Esophagus muscularis mucosa (tissue), 4 donors: ENCODE data around the gene DOCK11. TPM values are rescaled to one million over a fixed set of nuclear protein-coding genes. Genes with fewer than 3 reads are reported as not detected.
A peak's percentile ranks its signal among the peaks of the same experiment; 100 is the strongest.

ENCODE experiments used
- DNase-seq: peaks from one replicate; pipeline ENCODE4 v3.0.0-alpha.2; 2017; ENCODE audit errors: extremely low spot score
- H3K27ac ChIP-seq, 4 donors: fragments of 200-600 bp; sonication (generic); replicated peaks in 1 of 4; 1 replicate in 3 of 4; 2 replicates in 1 of 4; pipeline ENCODE4 v1.5.1; 2016 to 2019; ENCODE audit warnings: mild to moderate bottlenecking in 1 of 4
- H3K27me3 ChIP-seq, 4 donors: fragments of 200-600 bp; sonication (generic); one replicate each; pipeline versions ENCODE4 v1.5.1 to v1.6.0; 2016 to 2019
- H3K36me3 ChIP-seq, 4 donors: fragments of 200-600 bp; sonication (generic); one replicate each; pipeline ENCODE4 v1.5.1; 2016 to 2019
- H3K4me1 ChIP-seq, 4 donors: fragments of 200-600 bp; sonication (generic); one replicate each; pipeline ENCODE4 v1.5.1; 2016 to 2019
- H3K4me3 ChIP-seq, 4 donors: fragments of 200-600 bp; sonication (generic); 1 replicate in 2 of 4; 2 replicates in 2 of 4; pipeline ENCODE4 v1.5.1; 2016 to 2019; ENCODE audit warnings: mild to moderate bottlenecking in 4 of 4, moderate library complexity in 1 of 4
- H3K9me3 ChIP-seq, 4 donors: fragments of 200-600 bp; sonication (generic); 1 replicate in 3 of 4; 2 replicates in 1 of 4; pipeline ENCODE4 v1.5.1; 2016 to 2019
- EP300 ChIP-seq: sonication (generic); formaldehyde crosslinking; IDR thresholded peaks from one replicate; pipeline ENCODE4 v1.6.1; 2017; ENCODE audit warnings: antibody characterized with exemption
- POLR2A ChIP-seq: fragments of 450-650 bp; IDR thresholded peaks from one replicate; pipeline ENCODE4 v1.6.1; 2017; ENCODE audit warnings: antibody characterized with exemption, moderate library complexity, mild to moderate bottlenecking, low read depth
- POLR2AphosphoS5 ChIP-seq, 2 donors: sonication (generic); formaldehyde crosslinking; IDR thresholded peaks; one replicate each; pipeline ENCODE4 v1.6.1; 2017; ENCODE audit warnings: antibody characterized with exemption in 2 of 2
- WGBS: methylation state at CpG from one replicate; pipeline ENCODE4 v1.1.5; 2018; 5-methylcytosine and 5-hydroxymethylcytosine counted together
- intact Hi-C: fragments of 100-400 bp; cut with DNase I; formaldehyde crosslinking; loops from one replicate; pipeline ENCODE4 v1.15.1; 2023
- total RNA-seq, 4 donors: library from RNA; depleted of rRNA; stranded (reverse); fragments of >200 nt; gene quantifications; one replicate each; pipeline versions ENCODE4 v1.1.0 to v1.2.1, GENCODE V29; 2016
- TF ChIP-seq, protein P1 (sequence below), 3 experiments: fragments of 200-600 bp in 2 of 3; fragments of 450-650 bp in 1 of 3; sonication (generic) in 2 of 3; IDR thresholded peaks; one replicate each; pipeline ENCODE4 v1.5.1; 2017 to 2019; ENCODE audit warnings: antibody characterized with exemption in 3 of 3, mild to moderate bottlenecking in 2 of 3, moderate library complexity in 1 of 3

The DOCK11 gene
- total RNA-seq, 4 donors from 2014 or later: 62.0 to 103 (median 64.7) TPM

- 79% methylated on average over 3 of the region's 3 CpGs for WGBS
- intact Hi-C loops: no loop called here
- TF ChIP-seq POLR2A: no peak
- Histone ChIP-seq H3K4me1 (peaks cover 0 to 28% (median 11%) of the 10 kb centered on the region in 4 donors), H3K36me3 (peaks cover 0 to 20% (median 5%) of the 10 kb centered on the region in 4 donors), H3K9me3 (no peaks in the 10 kb centered on the region), H3K27me3 (no peaks in the 10 kb centered on the region), H3K4me3 (no peak overlapping the region), H3K27ac (no peak overlapping the region)
- DNase-seq: no peak
Observed at GRCh38 chrX:118623062-118623461, 127.4 kb downstream of the DOCK11 start.

DNA sequence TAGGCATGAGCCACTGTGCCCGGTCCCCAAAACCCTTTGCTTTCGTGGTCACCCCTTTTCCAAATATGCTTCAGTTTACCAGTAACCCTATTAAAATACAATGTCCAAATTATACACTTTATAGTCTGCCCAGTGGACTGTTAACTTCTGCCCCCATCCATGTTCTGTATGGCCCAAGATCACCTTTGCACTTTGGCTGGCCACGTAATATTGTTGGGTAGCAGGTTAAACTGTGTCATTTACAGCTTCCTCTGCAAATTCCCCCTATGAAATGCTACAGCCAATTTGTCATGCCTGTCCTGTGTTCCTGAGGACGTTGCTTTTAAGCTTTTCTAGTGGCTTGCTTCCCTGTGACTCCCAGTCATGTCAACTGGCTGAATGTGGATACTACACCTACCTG lies 130.7 kb downstream of the DOCK11 start:
- H3K27ac ChIP-seq: no peak overlapping the region
- peaks cover 0 to 12% (median 3%) of the 10 kb centered on the region in 4 donors for H3K4me1 ChIP-seq
- WGBS: 68% methylated on average over 4 of the region's 4 CpGs
- H3K27me3 ChIP-seq: no peaks in the 10 kb centered on the region
- DNase-seq: no peak
- no peak overlapping the region for H3K4me3 ChIP-seq
- TF ChIP-seq POLR2A: no peak
- TF ChIP-seq, protein P1, sequence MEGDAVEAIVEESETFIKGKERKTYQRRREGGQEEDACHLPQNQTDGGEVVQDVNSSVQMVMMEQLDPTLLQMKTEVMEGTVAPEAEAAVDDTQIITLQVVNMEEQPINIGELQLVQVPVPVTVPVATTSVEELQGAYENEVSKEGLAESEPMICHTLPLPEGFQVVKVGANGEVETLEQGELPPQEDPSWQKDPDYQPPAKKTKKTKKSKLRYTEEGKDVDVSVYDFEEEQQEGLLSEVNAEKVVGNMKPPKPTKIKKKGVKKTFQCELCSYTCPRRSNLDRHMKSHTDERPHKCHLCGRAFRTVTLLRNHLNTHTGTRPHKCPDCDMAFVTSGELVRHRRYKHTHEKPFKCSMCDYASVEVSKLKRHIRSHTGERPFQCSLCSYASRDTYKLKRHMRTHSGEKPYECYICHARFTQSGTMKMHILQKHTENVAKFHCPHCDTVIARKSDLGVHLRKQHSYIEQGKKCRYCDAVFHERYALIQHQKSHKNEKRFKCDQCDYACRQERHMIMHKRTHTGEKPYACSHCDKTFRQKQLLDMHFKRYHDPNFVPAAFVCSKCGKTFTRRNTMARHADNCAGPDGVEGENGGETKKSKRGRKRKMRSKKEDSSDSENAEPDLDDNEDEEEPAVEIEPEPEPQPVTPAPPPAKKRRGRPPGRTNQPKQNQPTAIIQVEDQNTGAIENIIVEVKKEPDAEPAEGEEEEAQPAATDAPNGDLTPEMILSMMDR (IDR thresholded peaks at IDR 0.05): no peak
- H3K36me3 ChIP-seq: peaks cover 0 to 21% (median 5%) of the 10 kb centered on the region in 4 donors
- intact Hi-C loops: no loop called here
- no peaks in the 10 kb centered on the region for H3K9me3 ChIP-seq

GRCh38 chrX:118627084-118627758 lies 131.6 kb downstream of the DOCK11 start:
- Histone ChIP-seq H3K36me3 (peaks cover 0 to 29% (median 8%) of the 10 kb centered on the region in 4 donors), H3K9me3 (no peaks in the 10 kb centered on the region), H3K4me1 (peaks cover 0 to 3% (median under 1%) of the 10 kb centered on the region in 4 donors), H3K4me3 (no peak overlapping the region), H3K27me3 (no peaks in the 10 kb centered on the region), H3K27ac (no peak overlapping the region)
- no peak for DNase-seq
- WGBS: 53% methylated on average over 5 of the region's 5 CpGs
- no peak for TF ChIP-seq POLR2AphosphoS5 (IDR thresholded peaks at IDR 0.05)
- no peak for TF ChIP-seq EP300
- no peak for TF ChIP-seq POLR2A
- TF ChIP-seq, protein P1 (IDR thresholded peaks at IDR 0.05): peak in 2 of 3 experiments; percentile 6 to 34
- intact Hi-C loops: no loop called here

DNA sequence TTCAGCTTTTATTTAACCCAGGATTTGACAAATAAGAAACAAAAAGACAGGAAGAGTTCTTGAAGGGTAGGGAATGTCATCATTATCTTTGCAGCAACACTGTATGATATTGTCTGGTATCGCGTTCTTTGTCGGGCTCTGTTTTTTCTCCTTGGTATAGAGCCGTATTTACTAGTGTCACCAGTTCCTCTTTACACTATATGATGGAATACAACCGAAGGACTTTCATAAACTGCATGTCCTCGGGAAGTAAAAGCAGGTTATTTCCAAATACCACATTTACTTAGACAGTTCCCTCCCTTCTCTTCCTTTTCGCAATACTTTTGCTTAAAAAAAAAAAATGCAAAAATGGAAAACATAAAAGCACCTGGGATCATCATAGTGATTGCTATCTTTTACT lies 135.2 kb downstream of the DOCK11 start:
- 73% methylated on average over 7 of the region's 7 CpGs for WGBS

DNA sequence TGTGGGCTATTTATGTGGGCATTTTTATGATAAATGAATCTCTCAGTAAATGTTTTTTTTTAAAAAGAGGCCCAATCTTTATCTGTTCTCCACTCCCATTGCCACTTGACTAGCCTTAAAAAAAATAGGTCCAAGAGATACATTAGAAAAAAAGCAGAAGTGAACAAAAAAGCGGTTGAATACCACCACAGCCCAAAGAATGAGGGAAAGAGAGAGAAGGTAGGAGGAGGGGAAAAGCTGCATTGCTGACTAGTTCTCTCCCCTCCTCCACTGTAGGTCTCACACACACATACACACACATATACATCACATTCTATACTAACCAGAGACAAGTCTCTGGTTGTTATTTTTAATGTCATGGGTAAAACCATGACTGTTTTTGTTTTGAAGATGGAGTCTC lies 136.0 kb downstream of the DOCK11 start:
- H3K27me3 ChIP-seq: no peaks in the 10 kb centered on the region
- H3K4me3 ChIP-seq: no peak overlapping the region
- H3K27ac ChIP-seq: no peak overlapping the region
- intact Hi-C loops: no loop called here
- no peak for DNase-seq
- H3K4me1 ChIP-seq: no peaks in the 10 kb centered on the region
- H3K36me3 ChIP-seq: peaks cover 5 to 47% (median 12%) of the 10 kb centered on the region in 4 donors
- 65% methylated on average over 1 of the region's 1 CpG for WGBS
- no peaks in the 10 kb centered on the region for H3K9me3 ChIP-seq
- TF ChIP-seq POLR2AphosphoS5 (IDR thresholded peaks at IDR 0.05) (no peak), POLR2A (no peak), EP300 (no peak)
- TF ChIP-seq, protein P1 (IDR thresholded peaks at IDR 0.05): no peak

More for the DNA sequence above, 135.2 kb downstream of the DOCK11 start:
- DNase-seq: no peak
- Histone ChIP-seq H3K4me3 (no peak overlapping the region), H3K36me3 (peaks cover 5 to 44% (median 12%) of the 10 kb centered on the region in 4 donors), H3K4me1 (no peaks in the 10 kb centered on the region), H3K27ac (no peak overlapping the region), H3K27me3 (no peaks in the 10 kb centered on the region), H3K9me3 (no peaks in the 10 kb centered on the region)
- intact Hi-C loops: no loop called here
- TF ChIP-seq EP300 (no peak), POLR2AphosphoS5 (IDR thresholded peaks at IDR 0.05) (no peak), POLR2A (no peak)
- TF ChIP-seq, protein P1 (IDR thresholded peaks at IDR 0.05): no peak
